ENCODE data around the gene ROBO1. TPM values are rescaled to one million over a fixed set of nuclear protein-coding genes. Genes with fewer than 3 reads are reported as not detected.
A peak's percentile ranks its signal among the peaks of the same experiment; 100 is the strongest.

The ROBO1 gene
- total RNA-seq, 1 donor from 2014 or later = 13.4 TPM

- H3K36me3 ChIP-seq = no peaks in the 10 kb centered on the region
- no peak for DNase-seq (ENCODE audit: low spot score in 2 of 2)
- H3K27me3 ChIP-seq = no peaks in the 10 kb centered on the region
- peak overlapping the region in 1 of 2 donors; percentile 29 for H3K4me3 ChIP-seq
- peak overlapping the region in 1 of 2 donors; percentile 30 for H3K27ac ChIP-seq
- no peak for TF ChIP-seq CTCF (IDR thresholded peaks at IDR 0.05)
- no peaks in the 10 kb centered on the region for H3K4me1 ChIP-seq
- intact Hi-C loops (cut with DNase I) = no loop called here
- no peaks in the 10 kb centered on the region for H3K9me3 ChIP-seq
These were observed 892.4 kb downstream of the ROBO1 start for GRCh38 chr3:78875436-78875835.

- Histone ChIP-seq H3K9me3 (no peaks in the 10 kb centered on the region), H3K27me3 (no peaks in the 10 kb centered on the region), H3K27ac (no peak overlapping the region), H3K4me3 (no peak overlapping the region), H3K4me1 (no peaks in the 10 kb centered on the region), H3K36me3 (no peaks in the 10 kb centered on the region)
- intact Hi-C loops (cut with DNase I) = no loop called here
- no peak for TF ChIP-seq CTCF (IDR thresholded peaks at IDR 0.05)
- DNase-seq (ENCODE audit: low spot score in 2 of 2) = no peak
These were observed 894.2 kb downstream of the ROBO1 start for GRCh38 chr3:78873641-78874040.

- Histone ChIP-seq H3K27ac (no peak overlapping the region), H3K9me3 (no peaks in the 10 kb centered on the region), H3K27me3 (no peaks in the 10 kb centered on the region), H3K4me1 (no peaks in the 10 kb centered on the region), H3K4me3 (no peak overlapping the region), H3K36me3 (no peaks in the 10 kb centered on the region)
- intact Hi-C loops (cut with DNase I) = no loop called here
- DNase-seq (ENCODE audit: low spot score in 2 of 2) = no peak
- TF ChIP-seq CTCF (IDR thresholded peaks at IDR 0.05) = no peak
These were observed 895.6 kb downstream of the ROBO1 start for GRCh38 chr3:78872195-78872594.

- Histone ChIP-seq H3K9me3 (no peaks in the 10 kb centered on the region), H3K4me3 (no peak overlapping the region), H3K36me3 (no peaks in the 10 kb centered on the region), H3K27ac (no peak overlapping the region), H3K4me1 (no peaks in the 10 kb centered on the region), H3K27me3 (no peaks in the 10 kb centered on the region)
- no peak for TF ChIP-seq CTCF (IDR thresholded peaks at IDR 0.05)
- no peak for DNase-seq (ENCODE audit: low spot score in 2 of 2)
- intact Hi-C loops (cut with DNase I) = no loop called here
These were observed 896.8 kb downstream of the ROBO1 start for GRCh38 chr3:78871048-78871447.

GRCh38 chr3:78870484-78870883 lies 897.3 kb downstream of the ROBO1 start:
- TF ChIP-seq CTCF (IDR thresholded peaks at IDR 0.05) = no peak
- Histone ChIP-seq H3K4me1 (no peaks in the 10 kb centered on the region), H3K27ac (no peak overlapping the region), H3K36me3 (no peaks in the 10 kb centered on the region), H3K4me3 (no peak overlapping the region), H3K9me3 (no peaks in the 10 kb centered on the region), H3K27me3 (no peaks in the 10 kb centered on the region)
- DNase-seq (ENCODE audit: low spot score in 2 of 2) = no peak
- intact Hi-C loops (cut with DNase I) = no loop called here

- Histone ChIP-seq H3K27me3 (no peaks in the 10 kb centered on the region), H3K9me3 (no peaks in the 10 kb centered on the region), H3K27ac (no peak overlapping the region), H3K4me3 (no peak overlapping the region), H3K4me1 (no peaks in the 10 kb centered on the region), H3K36me3 (no peaks in the 10 kb centered on the region)
- intact Hi-C loops (cut with DNase I) = no loop called here
- no peak for TF ChIP-seq CTCF (IDR thresholded peaks at IDR 0.05)
- no peak for DNase-seq (ENCODE audit: low spot score in 2 of 2)
These were observed 899.2 kb downstream of the ROBO1 start for GRCh38 chr3:78868570-78868969.

Data from ascending aorta (tissue), 2 donors.